Activated naive CD4-positive, alpha-beta T cell treated with anti-CD3 and anti-CD28 coated beads, Interleukin-2, amount 50 U/mL, for 16 hours (primary cell): ENCODE results near the gene CD47.

Experiments used
- DNase-seq: peaks from one replicate; pipeline ENCODE4 v3.0.0-alpha.2; 2020

Gene CD47

DNA sequence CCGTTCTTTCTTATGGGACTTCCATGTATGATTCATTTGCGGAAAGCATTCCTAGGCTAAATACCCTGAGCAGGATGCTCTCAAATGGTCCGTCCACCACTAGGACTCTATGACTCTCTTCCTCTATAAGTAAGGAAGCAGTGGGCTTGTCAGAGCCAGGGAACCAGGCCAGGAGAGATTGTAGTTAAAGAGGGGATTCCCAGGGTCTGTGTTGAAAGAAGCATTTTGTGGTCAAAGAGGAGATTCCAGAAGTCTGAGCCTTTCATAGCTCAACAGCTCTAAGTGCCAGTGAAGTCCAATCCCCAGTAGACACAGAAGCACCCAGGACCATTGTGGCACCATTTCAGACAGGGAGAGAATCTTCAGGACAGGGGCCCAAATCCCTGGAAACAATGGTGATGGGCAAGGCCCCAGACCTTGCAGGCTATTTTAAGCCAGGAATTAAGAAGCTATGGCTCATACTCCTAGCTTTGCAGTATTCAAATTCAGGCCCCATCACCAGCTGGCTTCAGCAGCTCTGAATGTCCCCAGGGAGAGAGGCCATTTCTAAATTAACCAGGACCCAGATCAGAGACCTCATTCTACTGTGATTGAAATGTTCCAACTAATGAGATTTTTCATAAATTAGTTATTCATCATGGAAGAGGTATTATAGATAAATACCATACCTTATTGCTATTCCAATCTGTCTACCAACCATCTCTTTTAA, 81.7 kb downstream of the CD47 start:
- DNase-seq = no peak

DNA sequence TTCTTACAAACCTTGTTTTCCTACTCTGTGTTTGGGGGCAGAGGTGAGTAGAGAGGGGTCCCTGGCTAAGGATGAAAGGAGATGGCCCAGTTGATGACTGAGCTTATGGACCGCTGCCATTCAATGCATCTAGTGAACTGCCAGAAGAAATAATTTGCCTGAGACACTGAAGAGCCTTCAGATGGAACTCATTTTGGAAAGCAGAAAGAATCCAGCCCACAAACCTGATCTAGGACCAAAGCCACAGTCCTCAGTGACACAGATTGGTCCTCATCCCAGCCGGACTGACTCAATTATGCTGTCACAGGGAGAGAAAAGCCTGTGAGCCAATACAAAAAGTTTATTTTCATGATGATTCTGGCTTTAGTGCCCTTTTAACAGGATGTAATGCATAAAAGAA, 82.7 kb downstream of the CD47 start:
- DNase-seq = no peak

DNA sequence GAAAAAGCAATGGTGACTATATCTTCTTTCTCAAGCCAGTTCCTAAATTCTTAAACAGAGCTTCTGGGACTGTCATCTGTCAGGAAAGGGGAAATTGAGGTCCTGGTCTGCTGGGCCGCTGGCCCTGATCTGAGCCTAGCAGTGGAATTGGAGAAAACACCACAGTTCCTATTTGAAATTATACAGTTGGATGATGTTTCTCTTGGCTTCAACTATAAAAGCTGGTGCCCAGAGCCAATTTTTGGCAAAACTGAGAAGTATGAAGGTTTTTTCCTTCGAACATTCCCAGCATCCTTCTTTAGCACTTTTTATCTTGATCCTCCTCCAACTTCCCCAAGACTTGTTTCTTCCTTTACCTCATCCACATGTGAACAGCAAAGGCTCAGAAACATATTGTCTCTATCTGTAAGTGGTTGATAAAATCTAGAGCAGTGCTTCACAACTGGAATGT, 83.9 kb downstream of the CD47 start:
- DNase-seq = no peak

DNA sequence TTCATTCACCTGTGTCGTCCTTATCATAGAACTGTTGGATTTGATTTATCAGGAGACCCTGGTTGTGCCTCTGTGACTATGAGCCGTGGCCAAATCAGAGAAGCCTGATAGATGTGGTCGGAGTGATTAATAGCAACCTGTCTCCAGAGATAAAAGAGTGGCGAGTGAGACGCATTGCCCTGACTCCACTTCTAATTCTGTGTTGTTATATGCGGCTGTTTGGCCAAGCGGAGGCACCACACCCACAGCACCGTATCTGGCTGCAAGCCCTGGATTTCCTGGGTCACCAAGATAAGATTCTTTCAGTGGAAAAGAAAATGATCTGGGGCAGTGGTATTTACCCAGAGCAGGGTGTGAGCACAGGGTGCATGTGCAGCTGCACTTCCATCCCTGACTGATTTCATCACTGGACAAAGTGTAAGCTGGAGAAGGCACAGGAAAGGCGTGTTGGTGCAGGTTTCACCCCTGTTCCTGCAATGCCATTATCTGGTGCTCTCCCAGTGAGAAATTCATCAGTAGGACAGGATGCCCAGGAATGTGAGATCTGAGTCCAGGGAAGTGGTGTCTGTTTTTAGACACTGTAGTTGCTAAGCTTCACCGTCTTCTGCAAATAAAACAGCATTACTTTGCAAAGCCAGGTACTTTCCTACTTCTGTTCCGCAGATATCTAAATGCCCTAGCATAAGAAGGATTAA, 84.6 kb downstream of the CD47 start:
- no peak for DNase-seq

DNA sequence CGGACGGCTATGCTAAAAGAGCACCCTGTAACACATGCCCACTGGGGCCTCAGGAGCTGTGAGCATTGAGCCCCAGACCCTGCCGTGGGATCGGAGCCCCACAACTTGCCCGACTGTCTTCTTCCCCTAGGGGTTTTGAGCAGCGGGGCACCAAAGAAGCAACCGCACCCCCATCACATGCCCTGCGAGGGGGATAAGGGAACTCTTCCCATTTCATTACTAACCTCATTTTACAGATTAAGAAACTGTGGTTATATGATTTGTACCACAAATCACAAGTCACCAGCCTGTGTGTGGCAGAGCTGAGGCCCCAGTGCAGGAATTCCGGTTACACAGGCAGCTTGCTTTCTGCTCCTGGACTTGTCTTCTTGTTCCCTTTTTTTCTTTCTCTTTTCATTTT, 86.2 kb downstream of the CD47 start:
- DNase-seq = no peak

DNA sequence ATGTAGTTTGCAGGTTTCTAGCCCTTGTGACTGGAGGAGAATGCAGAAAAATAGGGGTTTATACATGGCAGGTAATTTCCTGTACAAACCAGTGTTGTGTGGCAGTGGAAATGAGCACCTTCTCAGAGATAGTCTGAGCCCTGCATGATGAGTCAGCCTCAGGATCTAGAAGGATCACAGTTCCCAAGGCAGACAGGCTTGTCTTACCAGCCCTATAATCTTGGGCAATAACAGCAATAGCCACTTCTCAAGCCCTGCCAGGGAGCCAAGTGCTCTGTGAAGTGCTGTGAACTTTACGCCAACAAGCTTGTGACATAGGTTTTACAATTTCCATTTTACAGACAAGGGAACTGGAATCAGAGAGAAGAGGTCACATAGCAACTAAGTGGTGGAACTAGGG, 89.4 kb downstream of the CD47 start:
- no peak for DNase-seq

DNA sequence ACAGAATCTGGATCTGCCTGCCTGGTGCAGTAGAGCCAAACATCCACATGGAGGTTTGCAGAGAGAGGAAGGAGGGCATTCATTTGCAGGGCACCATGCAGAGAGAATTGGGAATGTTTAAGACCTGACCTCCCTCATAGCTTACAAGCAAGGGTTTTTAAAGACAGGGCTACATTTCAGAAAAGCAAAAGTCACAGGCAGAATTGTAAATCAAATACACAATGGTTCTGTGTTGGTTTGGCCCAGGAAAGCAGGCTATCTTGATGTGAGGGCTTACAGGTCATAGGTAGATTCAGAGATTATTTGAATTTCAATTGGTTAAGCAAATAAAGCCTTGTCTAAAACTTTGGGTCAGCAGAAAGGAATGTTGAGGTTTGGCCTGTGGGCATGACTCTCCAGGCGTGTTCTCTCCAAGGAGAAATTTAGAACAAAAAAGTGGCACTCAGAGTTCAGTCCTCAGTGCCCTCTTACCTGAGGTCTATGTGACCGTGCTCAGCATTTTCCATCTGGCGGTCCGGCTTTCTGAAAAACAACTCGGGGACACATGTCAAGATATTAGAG, 91.5 kb downstream of the CD47 start:
- no peak for DNase-seq

DNA sequence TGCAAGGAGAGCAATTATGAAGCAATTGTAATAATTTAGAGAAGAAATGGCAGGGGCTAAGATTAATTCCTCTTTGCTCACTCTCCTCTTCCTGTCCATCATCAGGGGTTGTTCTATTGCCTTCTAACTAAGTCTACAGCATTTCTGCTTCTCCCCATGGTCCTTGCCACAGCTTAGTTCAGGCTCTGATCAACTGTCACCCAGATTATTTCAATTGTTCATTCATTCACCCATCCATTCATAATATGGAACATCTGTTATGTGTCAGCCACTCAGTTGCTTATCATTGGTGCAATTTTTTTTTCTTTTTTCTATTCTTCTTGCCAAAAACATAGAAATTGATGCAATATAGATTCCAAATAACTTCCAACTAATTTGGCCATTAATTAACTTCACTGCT, 93.2 kb downstream of the CD47 start:
- no peak for DNase-seq

DNA sequence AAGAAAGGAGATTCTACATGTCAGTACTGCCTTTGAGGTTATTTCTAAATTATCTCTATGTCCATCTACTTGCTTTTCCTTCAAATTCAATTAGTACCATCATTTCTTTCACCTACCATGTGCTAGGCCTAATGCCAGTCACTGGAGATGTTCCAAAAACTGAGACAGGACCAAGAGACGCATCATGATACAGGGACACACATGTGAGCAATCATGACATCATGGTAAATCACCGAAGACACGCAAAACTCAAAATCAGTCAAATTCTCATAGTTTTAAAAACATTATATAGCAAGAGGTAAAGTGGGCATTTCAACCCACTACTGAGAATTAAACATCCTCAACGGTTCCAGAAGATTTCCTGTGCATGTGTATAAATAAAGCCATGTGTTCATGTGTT, 95.0 kb downstream of the CD47 start:
- DNase-seq = no peak

DNA sequence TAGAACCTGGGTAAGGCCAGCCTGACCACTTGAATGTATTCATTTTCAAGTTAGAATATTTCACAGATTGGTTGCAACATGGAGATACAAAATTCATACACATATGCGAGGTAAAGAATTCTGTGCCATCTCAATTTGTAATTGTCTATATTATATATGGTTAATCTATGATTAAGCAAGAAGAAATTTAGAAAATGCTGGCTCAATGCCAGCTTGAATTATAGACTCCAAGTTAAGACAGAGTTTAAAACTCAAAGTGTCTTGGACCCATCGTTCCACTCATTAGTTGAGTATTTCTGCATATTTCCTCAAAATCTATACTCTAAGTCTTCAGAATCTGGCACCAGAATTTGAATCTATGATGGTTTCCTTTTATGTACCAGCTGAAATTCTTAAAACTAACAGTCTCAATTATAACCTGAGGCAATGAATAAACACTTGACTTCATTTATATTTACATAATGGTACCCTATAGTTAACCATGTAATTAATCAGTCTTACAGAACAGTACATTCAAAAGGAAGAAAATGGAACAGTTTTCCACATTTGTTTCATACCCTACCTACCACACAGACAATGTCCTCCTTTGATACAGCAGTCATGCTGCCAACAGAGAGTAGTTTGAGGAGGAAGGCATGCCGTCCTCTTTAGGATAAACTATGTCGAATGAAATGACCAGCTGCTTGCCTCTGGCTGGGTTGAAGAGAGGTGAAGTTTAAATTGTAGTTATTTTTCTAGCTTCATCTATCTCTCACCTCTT, 95.7 kb downstream of the CD47 start:
- no peak for DNase-seq

DNA sequence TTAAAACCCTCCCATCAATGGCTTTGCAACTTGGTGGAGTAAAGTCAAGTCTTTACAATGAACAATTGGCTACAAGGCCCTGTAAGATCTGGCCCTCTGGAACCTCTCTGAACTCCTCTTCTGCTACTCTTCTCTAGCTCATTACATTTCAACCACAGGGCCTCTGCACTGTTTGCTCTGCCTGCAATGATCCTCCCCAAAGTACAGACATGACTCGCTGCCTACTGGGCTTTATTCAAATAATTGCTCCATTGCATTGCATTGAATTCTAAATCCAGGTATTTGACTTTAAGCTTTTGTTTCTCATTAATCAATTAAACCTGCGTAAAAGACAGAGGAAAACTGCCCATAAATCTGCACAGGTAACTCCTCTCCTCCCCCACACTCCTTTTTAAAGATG, 96.7 kb downstream of the CD47 start:
- no peak for DNase-seq

DNA sequence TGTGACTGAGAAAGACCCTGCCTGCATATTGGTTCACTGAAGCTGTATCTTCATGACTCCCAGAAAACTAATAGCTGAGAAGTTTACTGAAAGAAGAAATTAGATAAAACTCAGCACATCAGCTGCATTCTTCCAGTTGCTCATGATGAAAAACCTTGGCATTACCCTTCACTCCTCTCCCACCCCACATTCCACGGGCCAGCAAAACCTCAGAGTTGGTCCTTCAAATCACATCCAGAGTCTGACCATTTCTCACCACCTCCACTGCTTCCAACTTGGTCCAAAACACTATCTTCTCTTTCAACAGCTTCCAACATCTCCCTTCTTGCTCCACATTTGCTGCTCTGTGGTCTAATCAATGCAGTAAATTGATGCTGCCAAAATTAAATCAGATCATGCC, 97.1 kb downstream of the CD47 start:
- no peak for DNase-seq
